Measurements from ENCODE around the gene CTSO.

DNA sequence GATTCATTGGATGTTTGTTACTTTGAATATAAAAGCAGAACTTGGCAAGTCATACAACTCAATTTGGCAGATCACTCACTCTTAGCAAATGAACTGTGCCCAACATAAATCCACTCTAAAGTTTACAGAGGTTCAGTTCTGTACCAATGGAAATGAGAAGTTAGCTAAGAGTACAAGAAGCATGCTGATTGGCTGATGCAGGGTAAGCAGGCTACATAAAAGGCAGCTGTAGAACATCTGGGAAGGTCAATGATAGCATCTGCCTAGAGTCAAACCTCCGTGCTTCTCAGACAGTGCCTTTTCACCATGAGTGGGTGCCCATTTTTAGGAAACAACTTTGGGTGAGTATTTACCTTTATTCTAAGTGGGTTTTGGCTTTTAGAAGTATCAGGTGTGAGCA is 50.2 kb downstream of the CTSO start, which contains the start of gene TDO2:
- TF ChIP-seq POLR2A (IDR thresholded peaks at IDR 0.05): no peak
- TF ChIP-seq, protein P1, sequence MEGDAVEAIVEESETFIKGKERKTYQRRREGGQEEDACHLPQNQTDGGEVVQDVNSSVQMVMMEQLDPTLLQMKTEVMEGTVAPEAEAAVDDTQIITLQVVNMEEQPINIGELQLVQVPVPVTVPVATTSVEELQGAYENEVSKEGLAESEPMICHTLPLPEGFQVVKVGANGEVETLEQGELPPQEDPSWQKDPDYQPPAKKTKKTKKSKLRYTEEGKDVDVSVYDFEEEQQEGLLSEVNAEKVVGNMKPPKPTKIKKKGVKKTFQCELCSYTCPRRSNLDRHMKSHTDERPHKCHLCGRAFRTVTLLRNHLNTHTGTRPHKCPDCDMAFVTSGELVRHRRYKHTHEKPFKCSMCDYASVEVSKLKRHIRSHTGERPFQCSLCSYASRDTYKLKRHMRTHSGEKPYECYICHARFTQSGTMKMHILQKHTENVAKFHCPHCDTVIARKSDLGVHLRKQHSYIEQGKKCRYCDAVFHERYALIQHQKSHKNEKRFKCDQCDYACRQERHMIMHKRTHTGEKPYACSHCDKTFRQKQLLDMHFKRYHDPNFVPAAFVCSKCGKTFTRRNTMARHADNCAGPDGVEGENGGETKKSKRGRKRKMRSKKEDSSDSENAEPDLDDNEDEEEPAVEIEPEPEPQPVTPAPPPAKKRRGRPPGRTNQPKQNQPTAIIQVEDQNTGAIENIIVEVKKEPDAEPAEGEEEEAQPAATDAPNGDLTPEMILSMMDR (IDR thresholded peaks at IDR 0.05 in 8 of 11, conservative IDR thresholded peaks at IDR 0.05 in 3 of 11): no peak
